Left hindlimb (tissue), 1 donor: ENCODE results near the gene PLEKHA8.

ENCODE experiments used
- DNase-seq: peaks from one replicate; pipeline ENCODE4 v3.0.0-alpha.2; 2018

The PLEKHA8 gene

DNA sequence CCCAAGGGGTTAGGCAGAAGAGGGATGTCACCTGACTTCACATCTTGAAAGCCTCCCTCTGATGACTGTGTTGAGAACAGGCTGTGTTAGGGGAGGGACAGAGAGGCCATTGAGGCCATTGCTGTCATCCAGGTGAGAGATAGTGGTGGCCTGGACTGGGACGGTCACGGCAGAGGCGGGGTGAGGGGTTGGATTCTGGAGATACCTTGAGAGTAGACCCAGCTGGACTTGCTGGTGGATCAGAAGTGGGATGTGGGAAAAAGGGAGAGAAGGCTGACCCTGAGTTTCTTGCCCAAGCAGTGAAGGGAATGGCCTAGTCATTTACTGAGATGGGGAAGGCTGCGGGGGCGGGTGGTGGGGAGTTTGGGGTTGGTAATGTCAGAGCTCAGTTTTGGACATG lies 120.2 kb downstream of the PLEKHA8 start:
- no peak for DNase-seq

DNA sequence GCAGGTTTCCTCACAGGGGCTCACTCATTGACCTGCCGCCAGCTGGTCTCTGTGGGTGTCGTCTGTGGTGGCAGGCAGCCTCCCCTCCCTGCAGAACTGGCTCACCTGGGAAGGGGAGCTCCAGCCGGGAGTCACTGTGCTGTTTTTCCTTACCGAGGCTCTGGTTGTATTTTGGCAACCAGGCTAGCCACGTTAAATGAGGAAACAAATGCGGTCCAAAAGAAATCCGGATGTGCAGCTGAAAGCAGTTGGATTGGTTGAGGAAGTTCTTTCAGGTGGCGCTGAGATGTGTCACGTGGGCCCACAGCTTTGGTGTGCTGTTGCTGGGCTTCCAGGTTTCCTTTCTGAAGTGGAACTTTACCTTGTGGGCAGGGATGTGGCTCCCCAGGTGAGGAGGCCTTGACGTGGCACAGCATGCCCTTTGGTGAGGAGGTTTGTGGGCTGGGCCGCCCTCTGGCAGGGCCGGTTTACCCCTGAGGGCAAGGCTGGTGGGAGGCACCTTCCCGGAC lies 120.8 kb downstream of the PLEKHA8 start:
- DNase-seq, result no peak

DNA sequence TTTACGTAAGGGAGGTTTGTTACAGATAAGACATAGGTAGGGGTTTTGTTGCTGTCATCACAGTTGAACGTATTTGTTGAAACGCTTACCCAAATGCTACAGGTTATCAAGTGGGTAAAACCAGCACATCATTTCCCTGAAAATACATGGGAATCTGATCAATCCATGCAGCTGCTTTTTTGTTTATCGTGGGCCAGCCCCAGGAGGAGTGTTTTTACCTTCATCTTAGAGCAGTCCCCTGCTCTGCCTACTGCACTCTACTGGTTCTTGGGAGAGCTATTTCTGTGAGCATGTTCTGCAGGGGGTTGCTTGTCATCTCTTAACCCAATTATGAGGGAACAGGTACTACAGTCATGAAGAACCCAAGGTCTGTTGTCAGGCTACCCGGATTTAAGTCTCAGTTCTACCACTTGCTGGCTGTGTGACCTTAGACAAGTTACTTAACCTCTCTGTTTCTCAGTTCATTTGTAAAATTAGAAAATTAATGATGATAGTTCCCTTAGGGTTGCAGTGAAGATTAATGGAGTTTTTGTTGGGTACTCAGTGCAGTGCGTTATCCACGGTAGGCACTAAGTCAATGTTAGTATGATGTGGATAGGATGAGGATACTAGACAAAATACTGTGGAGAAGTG lies 121.5 kb downstream of the PLEKHA8 start:
- no peak for DNase-seq

DNA sequence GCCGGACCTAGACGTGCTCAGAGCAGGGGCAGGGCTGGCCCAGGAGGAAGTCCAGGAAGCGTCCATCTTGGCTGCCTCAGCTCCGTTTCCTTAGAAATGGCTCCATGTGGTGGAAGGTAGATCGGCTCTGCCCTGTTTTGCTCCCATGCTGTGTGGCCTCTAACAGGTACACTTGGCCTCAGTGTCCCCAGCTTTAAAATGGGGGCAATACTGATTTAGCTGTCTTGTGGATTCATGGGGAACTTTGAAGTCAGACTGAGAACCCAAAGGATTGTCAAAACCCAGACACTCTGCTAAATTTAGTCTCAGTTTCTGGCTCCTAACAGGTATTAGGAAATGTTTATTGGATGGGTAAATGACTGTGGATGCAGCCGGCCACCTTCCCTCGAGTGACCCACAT lies 122.5 kb downstream of the PLEKHA8 start:
- no peak for DNase-seq

DNA sequence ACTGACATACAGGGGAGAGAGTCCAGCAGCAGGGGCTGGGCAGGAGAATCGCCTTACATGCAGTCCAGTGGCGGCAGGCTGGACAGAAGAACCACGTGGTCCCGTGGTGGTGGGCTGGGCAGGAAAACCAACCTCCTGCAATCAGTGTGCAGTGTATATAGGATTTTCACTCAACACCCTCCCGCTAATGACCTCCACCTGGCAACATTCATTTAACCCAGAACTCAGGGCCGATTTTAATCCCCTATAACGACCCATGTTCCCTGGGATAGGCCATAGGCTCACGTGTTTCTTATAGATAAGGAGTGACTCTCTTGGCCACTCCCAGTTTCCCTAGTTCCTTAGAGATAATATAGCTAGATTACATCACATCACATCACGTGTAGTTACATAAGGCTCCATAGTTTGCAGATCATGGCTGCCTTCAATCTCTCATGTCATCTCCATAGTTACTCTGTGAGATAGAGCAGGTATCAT lies 125.9 kb downstream of the PLEKHA8 start:
- DNase-seq, result no peak

DNA sequence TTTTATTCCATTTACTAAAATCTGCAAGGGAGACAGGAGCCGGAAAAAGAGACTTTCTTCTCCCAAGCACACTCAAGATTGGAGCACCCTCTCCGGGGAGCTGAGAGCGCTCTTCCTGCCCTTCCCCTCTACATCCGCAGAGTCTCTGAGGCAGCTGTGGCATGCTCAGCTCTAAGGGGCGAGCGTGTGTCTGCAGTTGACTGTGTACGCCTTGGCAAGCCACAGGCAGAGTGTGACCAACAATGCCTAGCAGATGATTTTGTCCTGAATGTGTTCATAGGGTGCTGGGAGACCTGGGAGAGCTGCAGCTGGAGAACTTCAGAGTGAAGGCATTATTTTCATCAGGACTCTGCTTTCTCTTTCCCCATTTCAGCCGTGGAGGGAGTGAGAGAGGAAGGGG lies 127.3 kb downstream of the PLEKHA8 start:
- DNase-seq, result no peak

DNA sequence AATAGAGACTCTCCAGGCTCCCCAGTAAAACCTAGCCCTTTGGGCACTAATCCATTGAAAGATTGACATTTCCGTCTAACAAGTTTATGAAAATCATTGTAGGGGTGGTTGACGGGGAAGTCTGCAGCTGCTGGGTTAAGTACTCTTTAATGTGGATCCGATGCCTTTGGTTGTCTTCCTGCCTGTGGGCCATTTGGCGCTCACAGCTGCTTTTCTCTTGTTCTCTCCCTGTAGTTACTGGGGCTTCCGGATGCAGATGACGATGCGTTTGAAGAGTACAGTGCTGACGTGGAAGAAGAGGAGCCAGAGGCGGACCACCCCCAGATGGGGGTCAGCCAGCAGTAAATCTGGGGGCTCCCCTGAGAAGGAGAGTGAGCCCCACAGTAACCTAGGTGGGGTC lies 129.0 kb downstream of the PLEKHA8 start:
- no peak for DNase-seq

DNA sequence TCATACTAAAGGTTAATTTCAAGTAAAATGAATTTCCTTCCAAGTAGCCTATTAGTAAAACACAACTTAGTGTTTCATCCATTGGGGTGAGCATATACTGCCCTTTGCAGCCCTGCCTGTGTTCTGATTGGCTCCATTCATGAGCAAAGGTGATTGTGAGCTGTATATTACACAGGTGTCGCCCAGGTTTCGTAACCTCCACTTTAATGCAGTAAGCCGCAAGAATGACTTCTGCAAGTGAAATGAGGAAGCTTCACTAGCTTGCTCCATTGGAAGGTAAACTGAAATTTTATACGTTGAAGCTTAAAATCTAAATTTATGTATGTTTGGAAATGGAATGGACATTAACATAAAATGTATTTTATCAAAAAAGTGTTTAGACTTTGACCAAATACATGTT lies 131.0 kb downstream of the PLEKHA8 start:
- DNase-seq, result no peak

DNA sequence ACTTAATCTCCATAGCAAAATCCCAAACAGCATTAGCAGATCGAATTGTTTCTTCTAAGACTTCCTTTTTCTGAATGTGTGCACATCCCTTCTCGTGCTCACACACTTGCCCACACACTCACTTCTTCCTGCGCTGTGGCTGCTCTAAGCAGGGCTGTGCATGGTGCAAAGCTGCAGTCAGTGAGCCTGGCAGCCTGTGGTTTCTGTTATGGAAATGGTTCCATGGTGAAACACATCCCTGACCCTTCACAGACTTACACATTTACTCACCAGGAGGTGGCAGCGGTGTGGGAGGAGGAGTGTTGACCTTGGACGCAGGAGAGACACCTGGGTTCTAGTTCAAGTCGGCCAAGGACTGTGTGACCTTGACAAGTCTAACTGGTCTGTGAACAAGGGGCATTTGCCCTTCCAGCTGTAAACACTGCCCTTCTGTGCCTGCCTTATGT lies 131.5 kb downstream of the PLEKHA8 start:
- no peak for DNase-seq

DNA sequence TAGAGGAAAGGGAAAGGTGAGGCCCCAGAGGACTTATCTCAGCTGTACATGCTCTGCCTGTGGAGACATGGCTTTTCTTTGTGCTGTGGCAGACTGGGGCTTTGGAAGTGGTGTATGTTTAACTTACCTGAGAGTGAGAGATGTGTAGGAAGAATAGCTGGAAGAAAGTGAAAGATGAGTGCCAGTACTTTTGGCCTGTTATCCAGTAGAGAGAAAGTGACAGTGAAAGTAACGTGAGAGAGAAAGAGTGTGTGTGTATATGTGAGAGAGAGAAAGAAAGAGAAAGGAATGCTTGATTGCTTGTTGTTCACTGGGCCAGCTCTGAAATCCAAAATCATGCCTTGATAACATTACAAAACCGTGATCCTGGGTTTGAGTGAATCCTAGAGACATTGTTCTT lies 132.1 kb downstream of the PLEKHA8 start:
- no peak for DNase-seq

DNA sequence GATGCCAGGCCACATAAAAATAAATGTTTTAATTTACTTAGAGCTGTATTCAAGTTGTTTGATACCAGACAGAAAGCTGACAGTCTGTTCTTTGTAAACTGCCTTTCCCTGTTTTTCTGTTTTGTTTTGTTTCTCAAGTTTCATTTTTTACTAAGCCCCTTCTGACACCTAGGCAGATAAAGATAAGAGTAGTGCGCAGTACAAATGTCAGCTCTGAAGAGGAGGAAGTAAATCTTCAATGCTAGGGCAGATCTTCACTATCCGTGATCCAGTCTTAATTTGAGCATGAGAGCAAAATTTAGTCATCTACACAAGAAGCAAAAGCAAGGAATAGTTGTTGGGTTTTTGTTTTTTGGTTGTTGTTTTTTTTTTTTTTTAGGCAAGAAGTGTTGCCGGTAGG lies 133.9 kb downstream of the PLEKHA8 start:
- no peak for DNase-seq

DNA sequence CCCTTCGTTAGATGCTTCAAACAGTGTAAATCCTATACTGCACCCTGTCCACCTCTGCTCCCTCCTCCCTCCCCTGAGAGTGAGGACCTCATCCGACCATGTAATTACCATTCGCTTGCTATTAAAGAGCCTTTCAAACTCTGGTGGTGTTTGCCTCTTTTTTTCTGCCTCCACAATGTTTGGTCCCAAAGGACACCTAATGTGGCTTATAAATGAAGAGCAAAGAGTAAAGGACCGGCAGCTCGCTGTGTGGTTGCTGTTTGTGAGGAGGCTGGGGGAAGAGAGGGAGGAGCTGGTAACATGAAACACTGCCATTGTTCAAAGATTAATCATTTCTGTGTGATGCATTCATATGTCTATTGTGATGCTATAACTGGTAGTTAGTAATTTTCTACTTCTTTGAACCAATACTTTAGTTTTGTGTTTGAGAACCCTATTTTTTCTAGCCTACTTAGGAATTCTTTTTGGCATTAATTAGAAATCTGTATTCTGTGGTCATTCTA lies 134.5 kb downstream of the PLEKHA8 start:
- DNase-seq, result no peak

DNA sequence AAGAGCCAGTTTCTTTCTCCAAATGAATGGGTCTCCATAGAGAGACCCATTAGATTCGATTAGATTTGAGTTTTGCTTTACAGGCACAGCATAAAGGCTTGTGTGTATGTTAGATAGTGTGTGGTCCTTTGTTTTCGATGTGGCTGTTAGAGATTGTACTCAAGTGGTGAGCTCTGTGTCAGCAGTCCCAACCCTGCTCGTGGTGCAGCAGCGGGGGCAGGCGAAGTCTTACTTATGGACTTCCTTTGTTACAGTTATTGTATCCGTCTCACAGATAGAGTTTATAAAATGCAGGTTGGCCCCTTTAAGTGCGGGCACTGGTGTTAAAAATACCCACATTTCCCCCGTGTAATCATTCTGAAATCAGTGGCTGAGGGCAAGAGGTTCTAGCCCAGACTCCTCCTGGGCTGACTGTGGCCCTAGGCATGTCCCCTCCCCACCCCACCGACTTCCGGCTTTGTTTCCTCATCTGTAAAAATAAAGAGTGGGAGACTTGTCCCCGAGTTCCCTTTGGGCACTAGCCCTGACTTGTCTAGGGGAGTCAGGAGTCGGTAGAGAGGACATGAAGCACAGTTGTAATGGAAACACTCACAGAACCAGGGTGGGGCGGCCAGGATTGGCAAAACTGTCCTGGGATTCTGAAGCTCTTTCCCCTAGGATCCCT lies 135.2 kb downstream of the PLEKHA8 start:
- DNase-seq, result no peak

DNA sequence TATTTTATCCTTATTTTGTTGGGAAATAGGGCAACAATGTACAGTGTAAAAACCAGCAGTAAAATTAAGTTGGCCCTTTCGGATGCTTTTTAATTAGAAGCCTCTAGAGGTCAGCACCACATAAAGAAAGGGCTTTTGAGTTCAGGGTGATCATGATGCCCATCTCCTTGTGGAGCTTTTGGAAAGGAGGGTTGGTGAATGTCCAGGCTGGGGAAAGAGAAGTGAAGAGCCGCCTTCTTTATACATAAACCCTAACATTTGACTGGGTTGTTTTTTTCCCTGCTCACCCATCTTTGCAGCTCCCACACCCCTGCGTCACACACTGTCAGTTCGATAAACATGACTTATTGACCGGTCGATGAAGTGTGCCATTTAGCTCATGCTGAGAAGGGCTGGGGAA lies 136.4 kb downstream of the PLEKHA8 start:
- DNase-seq, result no peak

DNA sequence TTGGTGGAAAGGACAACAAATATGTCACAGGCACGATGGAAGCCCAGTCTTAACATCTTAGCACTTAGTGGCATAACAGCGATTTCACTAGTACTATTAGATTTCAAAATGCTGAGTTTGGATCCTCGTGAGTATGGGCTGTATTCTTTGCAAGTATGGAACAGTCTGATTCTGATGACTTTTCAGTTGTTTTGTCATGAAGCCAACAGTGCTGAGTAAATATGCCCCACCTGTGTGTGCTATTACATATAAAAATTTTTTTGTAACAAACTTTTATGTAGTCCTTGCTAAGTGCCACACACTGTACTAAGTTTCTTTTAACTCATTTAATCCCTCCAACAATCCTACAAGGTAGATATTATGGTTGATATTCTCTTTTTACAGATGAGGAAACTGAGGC lies 137.4 kb downstream of the PLEKHA8 start:
- no peak for DNase-seq

DNA sequence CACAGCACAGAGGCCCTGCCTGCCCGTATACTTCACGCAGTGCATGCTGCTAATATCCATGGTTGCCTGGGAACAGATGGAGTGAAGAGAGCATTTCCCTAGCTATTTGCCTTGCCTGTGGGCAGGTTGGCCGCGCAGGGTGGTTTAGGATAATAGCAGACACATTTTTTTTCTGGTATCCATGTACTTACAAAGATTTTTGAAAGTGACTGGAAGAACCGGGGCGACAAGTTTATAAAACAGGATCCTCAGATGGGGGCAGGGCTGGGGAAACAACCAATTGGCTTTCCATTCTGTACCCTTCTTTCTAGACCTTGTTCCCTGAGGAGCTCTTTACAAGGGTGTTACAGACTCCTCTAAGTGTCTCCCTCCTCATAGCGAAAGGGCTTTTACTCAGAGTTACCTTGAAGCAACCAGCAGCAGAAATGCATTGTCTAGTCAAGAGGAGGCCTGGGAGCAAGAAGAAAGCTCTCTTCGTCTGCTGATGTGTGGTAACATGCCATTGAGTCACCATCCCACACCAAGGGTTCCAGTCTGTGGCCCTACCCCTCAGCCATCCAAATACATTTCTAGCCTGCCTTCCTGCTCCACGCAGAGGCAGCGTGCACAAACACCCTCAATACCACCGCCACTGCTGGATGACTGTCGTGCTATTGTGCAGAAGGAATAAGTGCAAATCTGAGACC lies 138.1 kb downstream of the PLEKHA8 start:
- no peak for DNase-seq

DNA sequence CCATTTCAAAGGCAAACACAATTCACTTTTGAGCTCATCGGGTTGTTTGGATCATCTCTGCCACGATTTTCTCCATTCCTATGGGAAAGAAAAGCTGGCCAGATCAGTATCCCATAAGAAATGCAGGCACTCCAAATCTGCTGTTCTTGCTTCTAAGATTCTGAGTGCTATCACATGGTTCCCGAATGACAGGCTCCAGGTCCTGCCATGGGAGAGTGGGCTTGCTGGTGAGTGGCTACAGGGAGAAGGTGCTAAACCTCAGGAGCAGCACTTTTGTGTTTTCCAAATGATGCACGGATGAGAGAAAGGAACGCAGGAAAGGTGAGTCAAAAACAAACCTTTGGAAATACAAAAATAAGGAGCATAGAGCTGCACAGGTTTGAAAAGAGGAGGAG lies 138.6 kb downstream of the PLEKHA8 start:
- DNase-seq, result no peak

DNA sequence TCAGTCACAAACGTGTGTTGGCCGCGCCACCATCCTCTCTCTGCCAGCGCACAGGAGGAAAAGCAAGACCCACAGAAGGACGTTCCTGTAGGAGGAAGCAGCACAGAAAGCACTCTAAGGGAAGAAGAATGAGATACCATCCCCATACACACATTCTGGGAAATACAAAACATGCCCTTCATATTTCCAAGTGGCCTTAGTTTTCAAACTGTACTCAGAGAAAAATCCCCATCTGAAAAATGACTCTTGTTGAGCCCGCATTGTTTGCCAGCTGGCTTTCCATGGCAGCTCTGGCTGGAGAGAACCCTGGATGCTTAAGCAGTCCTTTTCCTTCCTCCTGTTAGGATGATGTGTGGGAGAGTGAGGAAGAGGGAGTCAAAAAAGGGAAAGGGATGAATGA lies 139.7 kb downstream of the PLEKHA8 start:
- DNase-seq, result no peak

DNA sequence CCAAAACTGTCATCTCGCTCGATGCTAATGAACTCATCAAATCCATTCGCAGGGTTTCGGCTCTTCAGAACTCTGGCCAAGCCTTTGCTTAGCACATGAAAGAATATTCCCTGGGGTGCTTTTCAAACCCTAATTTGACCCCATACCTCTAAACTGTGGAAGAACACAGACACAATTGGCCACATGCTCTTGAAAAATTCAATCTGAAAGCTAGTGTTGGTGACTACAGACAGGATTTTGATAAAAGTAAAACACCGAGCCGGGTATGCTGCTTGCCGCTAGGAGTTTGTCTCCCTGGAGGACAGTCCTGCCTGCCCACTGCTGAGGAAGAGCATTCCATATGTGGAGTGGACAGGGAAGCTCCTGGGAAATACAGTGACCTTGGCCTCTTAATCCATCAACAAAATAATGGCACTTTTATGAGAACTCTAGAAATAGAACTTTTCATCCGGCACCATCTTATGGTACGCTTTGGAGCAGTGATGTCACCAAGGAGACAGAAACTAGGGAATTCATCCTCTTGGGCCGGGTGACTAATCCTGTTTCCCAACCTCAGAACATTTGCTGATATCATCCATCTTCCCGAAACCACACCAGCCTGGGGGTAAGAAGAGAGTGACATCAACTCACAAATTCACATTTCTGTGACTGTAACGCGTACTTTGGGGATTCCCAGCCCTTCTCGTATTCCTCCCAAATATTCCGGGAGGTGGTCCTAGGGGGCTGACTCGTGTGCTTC lies 140.8 kb downstream of the PLEKHA8 start:
- no peak for DNase-seq

DNA sequence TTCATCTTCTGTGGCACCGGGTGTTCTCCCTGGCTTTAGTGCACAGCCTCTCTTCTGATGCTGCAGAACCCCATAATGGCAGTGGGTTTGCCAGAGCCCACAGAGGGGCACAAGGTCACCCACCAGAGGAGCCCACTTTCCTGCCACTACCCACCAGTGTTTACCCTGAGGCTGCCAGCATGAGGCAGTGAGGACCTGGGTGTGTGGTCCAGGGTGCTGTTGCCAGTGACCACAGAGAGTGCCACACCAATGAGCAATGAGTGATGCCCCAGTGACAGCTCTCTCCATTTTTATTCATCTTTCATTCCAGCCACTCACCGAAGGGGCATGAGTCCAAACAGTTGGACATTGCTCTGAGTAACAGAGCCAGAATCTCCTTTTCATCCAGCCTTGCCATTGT lies 141.4 kb downstream of the PLEKHA8 start:
- DNase-seq, result no peak

DNA sequence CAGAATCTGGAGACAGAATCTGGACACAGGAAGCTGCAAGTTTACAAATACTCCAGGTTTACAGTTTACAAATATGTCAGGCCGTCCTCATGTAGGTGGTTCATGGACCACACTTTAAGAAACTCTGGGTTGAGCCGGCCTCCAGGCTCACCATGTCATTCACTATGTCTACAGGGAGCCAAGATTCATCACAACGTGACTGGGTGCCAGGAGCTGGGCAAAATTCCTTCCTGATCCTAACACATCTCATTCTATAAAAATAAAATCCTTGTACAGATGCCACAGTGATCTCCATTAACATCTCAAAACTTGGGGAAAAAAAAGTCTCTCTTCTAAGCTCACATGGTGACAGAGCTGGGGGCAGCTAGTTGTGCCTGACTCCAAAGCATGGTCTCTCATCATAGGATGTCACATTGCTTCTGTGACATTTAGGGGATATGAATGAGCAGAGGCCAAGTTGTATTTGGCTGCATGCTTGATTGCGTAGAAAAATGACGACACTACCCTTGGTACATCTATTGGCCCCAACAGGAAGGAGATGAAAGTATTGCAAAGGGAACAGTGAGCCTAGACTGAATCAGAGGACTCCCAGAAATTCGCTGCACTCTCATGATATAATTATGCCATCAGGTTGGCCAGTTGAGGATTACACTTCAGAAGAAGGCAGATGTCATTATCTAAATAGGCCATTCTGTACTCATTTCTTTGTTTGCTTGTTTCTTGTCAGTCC lies 142.4 kb downstream of the PLEKHA8 start:
- DNase-seq, result no peak

DNA sequence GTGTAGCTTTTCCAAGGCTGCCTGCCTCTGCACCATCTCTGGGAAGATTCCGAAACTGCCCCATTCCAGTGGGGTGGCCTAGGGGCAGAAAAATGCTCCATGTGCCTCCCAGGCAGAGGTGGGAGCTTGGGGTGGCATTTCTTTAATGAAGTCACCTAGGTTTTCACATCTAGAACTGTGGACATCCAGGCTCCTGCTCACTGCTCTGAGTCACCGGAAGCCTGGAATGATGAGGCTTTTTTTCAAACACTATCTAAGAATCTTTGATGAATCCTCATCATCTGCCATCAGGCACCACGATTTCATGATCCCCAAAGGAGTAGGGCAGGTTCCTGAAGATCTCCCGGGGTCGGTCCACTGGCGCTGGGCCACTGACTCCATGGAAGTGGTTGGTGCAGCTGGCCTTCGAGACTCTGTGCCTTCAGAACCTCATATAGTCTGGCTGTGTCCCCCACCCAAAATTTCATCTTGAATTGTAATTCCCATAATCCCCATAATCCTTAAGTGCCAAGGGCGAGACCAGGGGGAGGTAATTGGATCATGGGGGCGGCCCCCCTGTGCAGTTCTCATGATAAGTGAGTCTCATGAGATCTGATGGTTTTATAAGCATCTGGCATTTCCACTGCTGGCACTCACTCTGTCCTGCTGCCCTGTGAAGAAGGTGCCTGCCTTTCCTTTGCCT lies 143.7 kb downstream of the PLEKHA8 start:
- no peak for DNase-seq
